ENCODE results near the gene LIPC.

LIPC gene

GRCh38 chr15:58544756-58545155 is 113.0 kb downstream of the LIPC start:
- no peak for DNase-seq

- DNase-seq = no peak
Measured at GRCh38 chr15:58545307-58546065, 113.7 kb downstream of the LIPC start.

- peak; percentile 67 for DNase-seq
Measured at GRCh38 chr15:58546066-58546591, 114.3 kb downstream of the LIPC start.

GRCh38 chr15:58546635-58547627 is 115.1 kb downstream of the LIPC start:
- peak; percentile 96 for DNase-seq

- no peak for DNase-seq
Measured at GRCh38 chr15:58547628-58548307, 116.0 kb downstream of the LIPC start.

GRCh38 chr15:58548308-58549012 is 116.7 kb downstream of the LIPC start:
- DNase-seq = no peak

- DNase-seq = no peak
Measured at GRCh38 chr15:58549013-58549784, 117.4 kb downstream of the LIPC start.

GRCh38 chr15:58549785-58550074 is 117.9 kb downstream of the LIPC start:
- no peak for DNase-seq

GRCh38 chr15:58551084-58551763 is 119.4 kb downstream of the LIPC start:
- no peak for DNase-seq

GRCh38 chr15:58551764-58552504 is 120.1 kb downstream of the LIPC start:
- DNase-seq = peak; percentile 95

- no peak for DNase-seq
Measured at GRCh38 chr15:58552505-58553364, 120.9 kb downstream of the LIPC start.

- DNase-seq = no peak
Measured at GRCh38 chr15:58553365-58553918, 121.7 kb downstream of the LIPC start.

- no peak for DNase-seq
Measured at GRCh38 chr15:58554758-58555157, 123.0 kb downstream of the LIPC start.

- DNase-seq = no peak
Measured at GRCh38 chr15:58555162-58556027, 123.6 kb downstream of the LIPC start.

GRCh38 chr15:58556028-58556361 is 124.2 kb downstream of the LIPC start:
- no peak for DNase-seq

GRCh38 chr15:58556541-58556940 is 124.8 kb downstream of the LIPC start:
- DNase-seq = no peak

- DNase-seq = no peak
Measured at GRCh38 chr15:58558777-58559176, 127.0 kb downstream of the LIPC start.

All from fibroblast of skin of right biceps (primary cell).